ENCODE results near the gene HMCN2.

DNA sequence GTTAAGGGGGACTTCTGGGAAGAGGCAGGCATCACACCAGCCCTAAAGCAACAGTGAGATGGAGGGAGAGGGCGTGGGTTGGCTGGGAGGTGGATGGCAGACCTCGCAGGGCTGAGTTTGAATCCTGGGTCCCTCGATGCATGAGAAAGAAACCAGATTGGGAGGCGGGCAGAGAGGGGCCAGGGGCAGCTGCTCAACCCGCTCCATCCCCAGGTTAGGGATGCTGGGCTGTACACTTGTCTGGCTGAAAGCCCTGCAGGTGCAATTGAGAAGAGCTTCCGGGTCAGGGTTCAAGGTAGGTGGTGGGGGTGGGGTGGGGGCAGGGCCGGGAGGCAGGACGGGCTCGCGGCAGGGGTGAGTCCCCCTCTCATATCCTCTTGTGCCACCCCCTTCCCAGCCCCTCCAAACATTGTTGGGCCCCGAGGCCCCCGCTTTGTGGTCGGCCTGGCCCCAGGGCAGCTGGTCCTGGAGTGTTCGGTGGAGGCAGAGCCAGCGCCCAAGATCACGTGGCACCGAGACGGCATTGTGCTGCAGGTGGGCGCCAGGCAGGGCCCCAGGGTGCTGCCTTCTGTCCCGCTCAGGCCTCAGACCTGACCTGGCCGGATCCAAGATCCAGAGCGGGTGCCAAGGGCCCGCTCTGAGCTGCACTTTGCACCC, 129.4 kb downstream of the HMCN2 start:
- TF ChIP-seq, protein P1, sequence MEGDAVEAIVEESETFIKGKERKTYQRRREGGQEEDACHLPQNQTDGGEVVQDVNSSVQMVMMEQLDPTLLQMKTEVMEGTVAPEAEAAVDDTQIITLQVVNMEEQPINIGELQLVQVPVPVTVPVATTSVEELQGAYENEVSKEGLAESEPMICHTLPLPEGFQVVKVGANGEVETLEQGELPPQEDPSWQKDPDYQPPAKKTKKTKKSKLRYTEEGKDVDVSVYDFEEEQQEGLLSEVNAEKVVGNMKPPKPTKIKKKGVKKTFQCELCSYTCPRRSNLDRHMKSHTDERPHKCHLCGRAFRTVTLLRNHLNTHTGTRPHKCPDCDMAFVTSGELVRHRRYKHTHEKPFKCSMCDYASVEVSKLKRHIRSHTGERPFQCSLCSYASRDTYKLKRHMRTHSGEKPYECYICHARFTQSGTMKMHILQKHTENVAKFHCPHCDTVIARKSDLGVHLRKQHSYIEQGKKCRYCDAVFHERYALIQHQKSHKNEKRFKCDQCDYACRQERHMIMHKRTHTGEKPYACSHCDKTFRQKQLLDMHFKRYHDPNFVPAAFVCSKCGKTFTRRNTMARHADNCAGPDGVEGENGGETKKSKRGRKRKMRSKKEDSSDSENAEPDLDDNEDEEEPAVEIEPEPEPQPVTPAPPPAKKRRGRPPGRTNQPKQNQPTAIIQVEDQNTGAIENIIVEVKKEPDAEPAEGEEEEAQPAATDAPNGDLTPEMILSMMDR (IDR thresholded peaks at IDR 0.05), result no peak
- no peak for TF ChIP-seq ZFX (IDR thresholded peaks at IDR 0.05; ENCODE audit: borderline replicate concordance)

Data from 22Rv1 (cell line).